PFSK-1 (cell line): ENCODE measurements around the gene SLC6A6.

Source experiments
- FOXP2 ChIP-seq: optimal IDR thresholded peaks from 2 replicates; pipeline ENCODE3; 2011; ENCODE audit warnings: borderline replicate concordance, control low read depth, inconsistent platforms; ENCODE audit not compliant: insufficient read depth; ENCODE audit errors: extremely low read length, extremely low read depth
- POLR2AphosphoS5 ChIP-seq: IDR thresholded peaks from 2 replicates; pipeline ENCODE4 v1.6.1; 2012; ENCODE audit warnings: low read depth, mild to moderate bottlenecking, control low read depth, low read length, moderate library complexity
- SIN3A ChIP-seq: IDR thresholded peaks from 2 replicates; pipeline ENCODE4 v1.6.1; 2012; ENCODE audit warnings: mild to moderate bottlenecking, low read length, moderate library complexity, borderline replicate concordance; ENCODE audit not compliant: insufficient read depth
- TAF1 ChIP-seq: IDR thresholded peaks from 2 replicates; pipeline ENCODE4 v1.6.1; 2012; ENCODE audit warnings: low read length, control low read depth, borderline replicate concordance; ENCODE audit not compliant: insufficient read depth
- TF ChIP-seq, protein P1 (sequence below), 2 experiments: IDR thresholded peaks; 2 replicates each; pipeline versions ENCODE4 v1.6.1 to v1.8.0; 2011 to 2012; ENCODE audit warnings: low read depth in 2 of 2, low read length in 2 of 2, control low read depth in 1 of 2, inconsistent platforms in 1 of 2, mild to moderate bottlenecking in 1 of 2, moderate library complexity in 1 of 2; ENCODE audit not compliant: insufficient read depth in 1 of 2

SLC6A6 gene

DNA sequence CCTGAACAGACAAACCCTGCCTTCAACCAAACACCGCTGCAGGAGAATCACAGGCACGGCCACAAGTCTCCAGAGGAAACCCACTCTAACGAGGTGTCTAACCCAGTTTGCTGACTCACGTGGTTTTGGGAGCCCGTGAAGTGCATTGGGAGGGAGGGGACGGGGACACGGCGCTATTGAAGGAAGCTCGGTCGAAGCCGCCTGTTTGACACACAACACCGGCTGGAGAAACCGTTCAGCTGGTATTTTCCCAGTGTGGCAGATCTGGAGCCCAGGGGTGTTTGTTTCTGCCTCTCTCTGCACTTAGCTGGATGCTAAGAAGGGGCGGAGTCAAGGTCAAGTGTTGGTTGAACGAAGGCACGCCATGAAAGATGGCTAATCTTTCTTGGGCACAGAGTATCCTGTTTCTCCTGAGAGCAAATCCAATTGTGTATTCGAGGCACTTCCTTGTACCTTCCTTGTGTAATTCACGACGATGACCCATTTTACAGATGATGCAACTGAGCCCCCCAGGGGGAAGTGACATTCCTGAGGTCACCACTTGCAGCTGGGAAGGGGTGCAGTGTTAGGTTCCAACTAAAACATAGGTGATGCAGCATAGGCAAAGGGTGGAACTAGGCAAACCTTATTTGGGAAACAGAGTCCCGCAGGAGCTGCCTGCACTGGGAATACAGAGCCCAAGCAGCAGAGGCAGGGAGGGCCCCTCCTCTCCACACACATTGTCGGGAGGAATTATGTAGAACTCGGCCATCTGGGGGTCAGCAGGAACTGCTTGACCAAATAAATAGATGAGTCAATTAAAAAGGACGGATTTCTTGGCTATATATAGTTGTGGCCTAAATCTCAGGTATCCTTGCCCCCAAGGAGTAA, 22.5 kb downstream of the SLC6A6 start:
- TF ChIP-seq, protein P1, sequence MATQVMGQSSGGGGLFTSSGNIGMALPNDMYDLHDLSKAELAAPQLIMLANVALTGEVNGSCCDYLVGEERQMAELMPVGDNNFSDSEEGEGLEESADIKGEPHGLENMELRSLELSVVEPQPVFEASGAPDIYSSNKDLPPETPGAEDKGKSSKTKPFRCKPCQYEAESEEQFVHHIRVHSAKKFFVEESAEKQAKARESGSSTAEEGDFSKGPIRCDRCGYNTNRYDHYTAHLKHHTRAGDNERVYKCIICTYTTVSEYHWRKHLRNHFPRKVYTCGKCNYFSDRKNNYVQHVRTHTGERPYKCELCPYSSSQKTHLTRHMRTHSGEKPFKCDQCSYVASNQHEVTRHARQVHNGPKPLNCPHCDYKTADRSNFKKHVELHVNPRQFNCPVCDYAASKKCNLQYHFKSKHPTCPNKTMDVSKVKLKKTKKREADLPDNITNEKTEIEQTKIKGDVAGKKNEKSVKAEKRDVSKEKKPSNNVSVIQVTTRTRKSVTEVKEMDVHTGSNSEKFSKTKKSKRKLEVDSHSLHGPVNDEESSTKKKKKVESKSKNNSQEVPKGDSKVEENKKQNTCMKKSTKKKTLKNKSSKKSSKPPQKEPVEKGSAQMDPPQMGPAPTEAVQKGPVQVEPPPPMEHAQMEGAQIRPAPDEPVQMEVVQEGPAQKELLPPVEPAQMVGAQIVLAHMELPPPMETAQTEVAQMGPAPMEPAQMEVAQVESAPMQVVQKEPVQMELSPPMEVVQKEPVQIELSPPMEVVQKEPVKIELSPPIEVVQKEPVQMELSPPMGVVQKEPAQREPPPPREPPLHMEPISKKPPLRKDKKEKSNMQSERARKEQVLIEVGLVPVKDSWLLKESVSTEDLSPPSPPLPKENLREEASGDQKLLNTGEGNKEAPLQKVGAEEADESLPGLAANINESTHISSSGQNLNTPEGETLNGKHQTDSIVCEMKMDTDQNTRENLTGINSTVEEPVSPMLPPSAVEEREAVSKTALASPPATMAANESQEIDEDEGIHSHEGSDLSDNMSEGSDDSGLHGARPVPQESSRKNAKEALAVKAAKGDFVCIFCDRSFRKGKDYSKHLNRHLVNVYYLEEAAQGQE (IDR thresholded peaks at IDR 0.05; ENCODE audit: insufficient read depth in 1 of 2, low read depth in 2 of 2, low read length in 2 of 2), result no peak
- no peak for TF ChIP-seq TAF1
- no peak for TF ChIP-seq FOXP2
- TF ChIP-seq SIN3A, result no peak
- TF ChIP-seq POLR2AphosphoS5, result no peak

- TF ChIP-seq TAF1 (no peak), SIN3A (no peak), POLR2AphosphoS5 (no peak), FOXP2 (no peak)
- TF ChIP-seq, protein P1 (IDR thresholded peaks at IDR 0.05; ENCODE audit: insufficient read depth in 1 of 2, low read depth in 2 of 2, low read length in 2 of 2), result no peak
Observed at GRCh38 chr3:14425581-14426304, 23.3 kb downstream of the SLC6A6 start.

DNA sequence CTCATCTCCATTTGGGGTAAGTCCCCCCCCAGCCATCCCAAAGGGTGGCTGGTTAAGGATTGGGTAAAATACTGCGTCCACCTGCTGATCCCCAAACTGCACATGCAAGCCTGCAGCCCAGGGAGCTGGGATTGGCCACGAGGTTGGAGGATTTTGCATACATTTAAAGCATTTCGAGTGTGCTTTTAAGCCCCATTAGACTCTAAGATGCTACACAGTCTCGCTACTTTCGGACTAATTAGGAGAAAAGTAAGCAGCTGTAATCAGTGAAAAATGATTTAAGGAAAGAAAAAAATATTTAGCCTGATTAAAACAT, 23.9 kb downstream of the SLC6A6 start:
- TF ChIP-seq POLR2AphosphoS5, result no peak
- no peak for TF ChIP-seq FOXP2
- TF ChIP-seq, protein P1 (IDR thresholded peaks at IDR 0.05; ENCODE audit: insufficient read depth in 1 of 2, low read depth in 2 of 2, low read length in 2 of 2), result no peak
- TF ChIP-seq SIN3A, result no peak
- no peak for TF ChIP-seq TAF1

- no peak for TF ChIP-seq SIN3A
- TF ChIP-seq, protein P1 (IDR thresholded peaks at IDR 0.05; ENCODE audit: insufficient read depth in 1 of 2, low read depth in 2 of 2, low read length in 2 of 2), result no peak
- no peak for TF ChIP-seq TAF1
- no peak for TF ChIP-seq POLR2AphosphoS5
- TF ChIP-seq FOXP2, result no peak
Observed at GRCh38 chr3:14428087-14429033, 26.0 kb downstream of the SLC6A6 start.
